Fibroblast of lung (primary cell): ENCODE measurements around the gene ARMC6.

Experiments used
- CTCF ChIP-seq, 2 donors: IDR thresholded peaks in 1 of 2; conservative IDR thresholded peaks in 1 of 2; 1 replicate in 1 of 2; 2 replicates in 1 of 2; pipeline ENCODE4 v1.5.1; 2011 to 2012; ENCODE audit warnings: low read length in 2 of 2, control low read depth in 1 of 2, inconsistent platforms in 1 of 2, low read depth in 1 of 2, mild to moderate bottlenecking in 1 of 2
- EZH2 ChIP-seq: IDR thresholded peaks from 2 replicates; pipeline ENCODE4 v1.5.1; 2012; ENCODE audit warnings: low read length, control low read depth, mild to moderate bottlenecking; ENCODE audit errors: missing control alignments

GRCh38 chr19:19062454-19063182 lies 29.2 kb downstream of the ARMC6 start:
- TF ChIP-seq CTCF (conservative IDR thresholded peaks at IDR 0.05 in 1 of 2, IDR thresholded peaks at IDR 0.05 in 1 of 2; ENCODE audit: low read depth in 1 of 2, low read length in 2 of 2) (no peak), EZH2 (no peak)
